K562 (cell line): ENCODE measurements around the gene RBM19.

Experiments used
- CBX8 ChIP-seq: fragments of 200-600 bp; sonication (generic); IDR thresholded peaks from 2 replicates; pipeline ENCODE4 v1.6.1; 2012; ENCODE audit warnings: borderline replicate concordance, mixed run types, low read depth, mild to moderate bottlenecking, moderate library complexity, mixed read lengths, low read length, control low read depth, inconsistent platforms; ENCODE audit not compliant: poor library complexity, severe bottlenecking; ENCODE audit errors: extremely low read depth
- CHD4 ChIP-seq: fragments of 200-600 bp; sonication (generic); IDR thresholded peaks from 3 replicates; pipeline ENCODE4 v1.6.1; 2012; ENCODE audit warnings: low read depth, mild to moderate bottlenecking, mixed read lengths, low read length, inconsistent platforms; ENCODE audit not compliant: insufficient read depth, insufficient replicate concordance, poor library complexity, severe bottlenecking
- CTCF ChIP-seq, 3 experiments: IDR thresholded peaks in 2 of 3; conservative IDR thresholded peaks in 1 of 3; 2 replicates each; pipeline ENCODE4 v1.5.1; 2011 to 2012; ENCODE audit warnings: low read length in 3 of 3, mild to moderate bottlenecking in 3 of 3, control low read depth in 2 of 3, improper control_type of control experiment in 1 of 3, inconsistent platforms in 1 of 3, low read depth in 1 of 3, mixed read lengths in 1 of 3, moderate library complexity in 1 of 3; ENCODE audit not compliant: insufficient read depth in 2 of 3
- TEAD4 ChIP-seq, 2 experiments: sonication (generic) in 1 of 2; formaldehyde crosslinking in 1 of 2; IDR thresholded peaks; 2 replicates each; pipeline versions ENCODE4 v1.6.1 to v1.8.0; 2012 to 2022; ENCODE audit warnings: borderline replicate concordance in 1 of 2, inconsistent platforms in 1 of 2, low read length in 1 of 2, mild to moderate bottlenecking in 1 of 2, missing genetic modification reagents in 1 of 2
- TF ChIP-seq, protein P1 (sequence below), 2 experiments: fragments of 450-650 bp in 1 of 2; sonication (generic) in 1 of 2; formaldehyde crosslinking; conservative IDR thresholded peaks; 2 replicates each; pipeline versions ENCODE4 v1.4.0 to v1.8.1; 2020 to 2022; ENCODE audit warnings: mild to moderate bottlenecking in 1 of 2, missing genetic modification reagents in 1 of 2
- TF ChIP-seq, protein P2 (sequence below): fragments of 250-450 bp; sonication (Bioruptor Pico); IDR thresholded peaks from 2 replicates; pipeline ENCODE4 v1.5.0; 2022; ENCODE audit warnings: mild to moderate bottlenecking

DNA sequence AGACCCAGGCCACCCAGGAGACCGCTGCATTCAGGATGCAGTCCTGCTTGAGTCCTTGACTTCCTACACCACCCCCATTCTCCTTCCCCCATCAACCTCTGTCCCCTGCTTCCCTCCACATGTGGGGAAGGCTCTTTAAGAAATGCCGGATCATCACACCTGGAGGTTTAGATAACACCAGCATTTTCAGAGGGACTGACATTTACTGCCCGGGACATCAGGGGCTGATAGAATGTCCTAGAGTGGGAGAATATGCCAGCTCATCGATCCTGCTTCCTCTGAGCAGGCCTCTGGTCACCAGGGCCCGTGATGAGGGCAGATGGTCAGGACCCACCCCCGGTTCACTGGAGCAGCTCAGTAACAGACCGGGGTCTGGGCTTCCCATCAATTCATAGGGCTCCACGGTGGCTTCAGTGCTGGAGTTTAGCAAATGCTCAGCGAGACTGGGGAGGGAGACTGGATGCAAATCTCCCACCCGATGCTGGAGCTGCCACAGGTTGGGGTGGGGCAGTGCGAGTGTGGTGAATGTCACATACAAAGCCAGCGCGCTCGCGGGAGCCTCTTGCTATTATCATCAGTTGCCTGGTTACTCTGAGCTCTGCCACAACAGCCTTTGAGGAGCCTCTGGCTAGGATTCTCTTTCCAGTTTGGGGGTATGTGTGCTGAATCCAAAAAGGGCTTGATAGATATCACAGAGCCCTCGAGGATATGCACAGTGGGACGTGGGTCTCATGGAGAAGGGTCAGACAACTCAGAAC, 111.6 kb downstream of the RBM19 start:
- no peak for TF ChIP-seq CTCF (IDR thresholded peaks at IDR 0.05 in 2 of 3, conservative IDR thresholded peaks at IDR 0.05 in 1 of 3; ENCODE audit: insufficient read depth in 2 of 3, low read depth in 1 of 3, low read length in 3 of 3)
- TF ChIP-seq, protein P1, sequence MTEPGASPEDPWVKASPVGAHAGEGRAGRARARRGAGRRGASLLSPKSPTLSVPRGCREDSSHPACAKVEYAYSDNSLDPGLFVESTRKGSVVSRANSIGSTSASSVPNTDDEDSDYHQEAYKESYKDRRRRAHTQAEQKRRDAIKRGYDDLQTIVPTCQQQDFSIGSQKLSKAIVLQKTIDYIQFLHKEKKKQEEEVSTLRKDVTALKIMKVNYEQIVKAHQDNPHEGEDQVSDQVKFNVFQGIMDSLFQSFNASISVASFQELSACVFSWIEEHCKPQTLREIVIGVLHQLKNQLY (CRISPR knock-in tag; conservative IDR thresholded peaks at IDR 0.05), result no peak
- no peak for TF ChIP-seq CHD4
- peak; percentile 36; the same call in 1 of the 2 replicates for TF ChIP-seq TEAD4 (IDR thresholded peaks at IDR 0.05; ENCODE audit: low read length)
- no peak for TF ChIP-seq TEAD4 (CRISPR knock-in tag; IDR thresholded peaks at IDR 0.05; ENCODE audit: borderline replicate concordance)
- no peak for TF ChIP-seq CBX8
- TF ChIP-seq, protein P2, sequence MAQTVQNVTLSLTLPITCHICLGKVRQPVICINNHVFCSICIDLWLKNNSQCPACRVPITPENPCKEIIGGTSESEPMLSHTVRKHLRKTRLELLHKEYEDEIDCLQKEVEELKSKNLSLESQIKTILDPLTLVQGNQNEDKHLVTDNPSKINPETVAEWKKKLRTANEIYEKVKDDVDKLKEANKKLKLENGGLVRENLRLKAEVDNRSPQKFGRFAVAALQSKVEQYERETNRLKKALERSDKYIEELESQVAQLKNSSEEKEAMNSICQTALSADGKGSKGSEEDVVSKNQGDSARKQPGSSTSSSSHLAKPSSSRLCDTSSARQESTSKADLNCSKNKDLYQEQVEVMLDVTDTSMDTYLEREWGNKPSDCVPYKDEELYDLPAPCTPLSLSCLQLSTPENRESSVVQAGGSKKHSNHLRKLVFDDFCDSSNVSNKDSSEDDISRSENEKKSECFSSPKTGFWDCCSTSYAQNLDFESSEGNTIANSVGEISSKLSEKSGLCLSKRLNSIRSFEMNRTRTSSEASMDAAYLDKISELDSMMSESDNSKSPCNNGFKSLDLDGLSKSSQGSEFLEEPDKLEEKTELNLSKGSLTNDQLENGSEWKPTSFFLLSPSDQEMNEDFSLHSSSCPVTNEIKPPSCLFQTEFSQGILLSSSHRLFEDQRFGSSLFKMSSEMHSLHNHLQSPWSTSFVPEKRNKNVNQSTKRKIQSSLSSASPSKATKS (CRISPR knock-in tag), result no peak
